Measurements from ENCODE around the gene PKIG.

DNA sequence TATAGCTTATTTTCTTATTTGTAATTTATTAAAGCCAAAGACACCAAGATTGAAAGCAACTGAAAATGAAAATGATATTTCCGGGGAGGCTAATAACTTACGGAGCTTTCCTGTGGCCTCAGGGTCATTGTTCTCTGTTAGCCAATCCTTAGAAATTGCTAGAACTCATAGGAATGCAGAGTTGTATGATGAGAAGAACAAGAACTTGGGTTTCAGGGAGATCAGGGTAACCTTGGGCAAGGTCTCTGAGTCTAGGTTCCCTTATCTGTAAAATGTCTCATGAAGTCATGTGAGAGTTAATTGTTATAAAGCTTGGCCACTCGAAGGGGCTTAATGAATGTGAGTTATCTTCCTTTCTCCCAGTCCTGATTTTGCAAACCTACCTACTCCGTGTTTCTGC, 40.4 kb upstream of the PKIG start:
- TF ChIP-seq, protein P1, sequence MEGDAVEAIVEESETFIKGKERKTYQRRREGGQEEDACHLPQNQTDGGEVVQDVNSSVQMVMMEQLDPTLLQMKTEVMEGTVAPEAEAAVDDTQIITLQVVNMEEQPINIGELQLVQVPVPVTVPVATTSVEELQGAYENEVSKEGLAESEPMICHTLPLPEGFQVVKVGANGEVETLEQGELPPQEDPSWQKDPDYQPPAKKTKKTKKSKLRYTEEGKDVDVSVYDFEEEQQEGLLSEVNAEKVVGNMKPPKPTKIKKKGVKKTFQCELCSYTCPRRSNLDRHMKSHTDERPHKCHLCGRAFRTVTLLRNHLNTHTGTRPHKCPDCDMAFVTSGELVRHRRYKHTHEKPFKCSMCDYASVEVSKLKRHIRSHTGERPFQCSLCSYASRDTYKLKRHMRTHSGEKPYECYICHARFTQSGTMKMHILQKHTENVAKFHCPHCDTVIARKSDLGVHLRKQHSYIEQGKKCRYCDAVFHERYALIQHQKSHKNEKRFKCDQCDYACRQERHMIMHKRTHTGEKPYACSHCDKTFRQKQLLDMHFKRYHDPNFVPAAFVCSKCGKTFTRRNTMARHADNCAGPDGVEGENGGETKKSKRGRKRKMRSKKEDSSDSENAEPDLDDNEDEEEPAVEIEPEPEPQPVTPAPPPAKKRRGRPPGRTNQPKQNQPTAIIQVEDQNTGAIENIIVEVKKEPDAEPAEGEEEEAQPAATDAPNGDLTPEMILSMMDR (IDR thresholded peaks at IDR 0.05), result no peak
- TF ChIP-seq POLR2A (IDR thresholded peaks at IDR 0.05), result no peak
- TF ChIP-seq POLR2AphosphoS5 (IDR thresholded peaks at IDR 0.05), result no peak
- no peak for TF ChIP-seq EP300 (IDR thresholded peaks at IDR 0.05)

All from sigmoid colon (tissue), 4 donors.